GM12878 (cell line): ENCODE results near the gene UBLCP1. TPM values are rescaled to one million over a fixed set of nuclear protein-coding genes. Genes with fewer than 3 reads are reported as not detected.

ENCODE experiments used
- ATAC-seq: fragments of 200-7000 bp; cut with Tn5 transposase; 3 replicates; pipeline ENCODE4 v1.9.1; 2020; ENCODE audit warnings: mild to moderate bottlenecking, moderate library complexity
- BruUV-seq: library from RNA; stranded (reverse); fragments of 400-500 nt; replicated peaks from 2 replicates; lab custom pipeline; 2021; lab: Mats Ljungman, UMichigan
- CTCF ChIA-PET: fragments of 300-600 bp; sonication (Branson Sonifier 250); formaldehyde crosslinking; extraction: SDS; loops from one replicate; lab custom pipeline; 2021; ENCODE audit warnings: inconsistent platforms; lab: Yijun Ruan, JAX
- POLR2A ChIA-PET: fragments of 350-600 bp; formaldehyde crosslinking; extraction: SDS; loops from one replicate; lab custom pipeline; 2021; ENCODE audit warnings: inconsistent platforms; lab: Charles Lee
- RAD21 ChIA-PET: fragments of 300-600 bp; sonication (Branson Sonifier 250); formaldehyde crosslinking; loops from one replicate; lab custom pipeline; 2023; ENCODE audit warnings: antibody characterized with exemption; ENCODE audit not compliant: unreplicated experiment; lab: Charles Lee
- SMC1A ChIA-PET: fragments of 300-600 bp; sonication (Branson Sonifier 250); formaldehyde crosslinking; loops from one replicate; lab custom pipeline; 2023; ENCODE audit not compliant: unreplicated experiment, uncharacterized antibody; lab: Charles Lee
- DNase-seq: peaks from one replicate; pipeline ENCODE4 v3.0.0-alpha.2; 2011; ENCODE audit warnings: low read depth, low spot score
- FAIRE-seq: peaks from 3 replicates; lab custom pipeline; 2011; peaks lifted over from hg19 to GRCh38; lab: Jason Lieb, UNC
- H2AFZ ChIP-seq: 2 replicates; pipeline ENCODE4 v1.6.0; 2011; ENCODE audit warnings: low read depth, low read length, control low read depth; ENCODE audit not compliant: control insufficient read depth
- H3K27ac ChIP-seq: 2 replicates; pipeline ENCODE4 v1.5.1; 2011; ENCODE audit warnings: control low read depth; ENCODE audit not compliant: control insufficient read depth, insufficient read depth
- H3K27me3 ChIP-seq, 2 experiments: replicated peaks in 1 of 2; 2 replicates each; pipeline versions ENCODE4 v1.6.0 to v1.6.1; 2011; ENCODE audit warnings: low read length in 1 of 2; ENCODE audit not compliant: control insufficient read depth in 2 of 2, insufficient read depth in 2 of 2
- H3K36me3 ChIP-seq, 2 experiments: 2 replicates each; pipeline ENCODE4 v1.5.1; 2011; ENCODE audit warnings: low read length in 1 of 2; ENCODE audit not compliant: control insufficient read depth in 2 of 2, insufficient read depth in 2 of 2
- H3K4me1 ChIP-seq: 2 replicates; pipeline ENCODE4 v1.6.1; 2011; ENCODE audit warnings: mild to moderate bottlenecking, low read length, moderate library complexity, mixed read lengths; ENCODE audit not compliant: control insufficient read depth, insufficient read depth
- H3K4me2 ChIP-seq: 2 replicates; pipeline ENCODE4 v1.6.0; 2011; ENCODE audit warnings: control low read depth; ENCODE audit not compliant: control insufficient read depth, insufficient read depth
- H3K4me3 ChIP-seq: fragments of 200-600 bp; sonication (generic); 2 replicates; pipeline ENCODE4 v1.5.1; 2016
- H3K79me2 ChIP-seq: 2 replicates; pipeline ENCODE4 v1.6.0; 2011; ENCODE audit warnings: low read length; ENCODE audit not compliant: control insufficient read depth, insufficient read depth
- H3K9ac ChIP-seq: 2 replicates; pipeline ENCODE4 v1.8.0; 2011; ENCODE audit warnings: low read length, control low read depth, mixed read lengths; ENCODE audit not compliant: control insufficient read depth, insufficient read depth
- H3K9me3 ChIP-seq: replicated peaks from 3 replicates; pipeline ENCODE4 v1.5.1; 2011; ENCODE audit warnings: mild to moderate bottlenecking, low read length; ENCODE audit not compliant: control insufficient read depth, insufficient read depth
- H4K20me1 ChIP-seq: 2 replicates; pipeline ENCODE4 v1.6.0; 2011; ENCODE audit not compliant: control insufficient read depth, insufficient read depth
- ATF7 ChIP-seq: fragments of 450-650 bp; IDR thresholded peaks from 2 replicates; pipeline ENCODE4 v1.6.1; 2016; ENCODE audit warnings: low read depth, mild to moderate bottlenecking
- BACH1 ChIP-seq: fragments of 450-650 bp; IDR thresholded peaks from 2 replicates; pipeline ENCODE4 v1.6.1; 2017; ENCODE audit warnings: mild to moderate bottlenecking, borderline replicate concordance
- BCL3 ChIP-seq: IDR thresholded peaks from 2 replicates; pipeline ENCODE4 v1.6.1; 2011; ENCODE audit warnings: borderline replicate concordance, low read depth, mild to moderate bottlenecking, moderate library complexity, low read length; ENCODE audit not compliant: insufficient read depth, poor library complexity, severe bottlenecking
- ESRRA ChIP-seq: IDR thresholded peaks from 2 replicates; pipeline ENCODE4 v1.6.1; 2012; ENCODE audit warnings: mild to moderate bottlenecking, low read length, improper control_type of control experiment
- FOS ChIP-seq: IDR thresholded peaks from 3 replicates; pipeline ENCODE4 v1.6.1; 2011; ENCODE audit warnings: borderline replicate concordance; ENCODE audit not compliant: insufficient read length; ENCODE audit errors: extremely low read depth
- GATAD2B ChIP-seq: fragments of 450-650 bp; conservative IDR thresholded peaks from 2 replicates; pipeline ENCODE4 v1.6.1; 2017; ENCODE audit warnings: low read depth, mild to moderate bottlenecking, moderate library complexity
- HDAC6 ChIP-seq: fragments of 200-600 bp; sonication (generic); IDR thresholded peaks from one replicate; pipeline ENCODE4 v1.8.0; 2017; ENCODE audit warnings: antibody characterized with exemption; ENCODE audit not compliant: unreplicated experiment
- HDGF ChIP-seq: fragments of 450-650 bp; IDR thresholded peaks from 2 replicates; pipeline ENCODE4 v1.6.1; 2016; ENCODE audit warnings: antibody characterized with exemption
- KDM1A ChIP-seq: fragments of 200-600 bp; sonication (generic); IDR thresholded peaks from 2 replicates; pipeline ENCODE4 v1.6.1; 2016; ENCODE audit warnings: borderline replicate concordance
- LARP7 ChIP-seq: fragments of 450-650 bp; IDR thresholded peaks from 2 replicates; pipeline ENCODE4 v1.6.1; 2017; ENCODE audit warnings: mild to moderate bottlenecking
- MTA3 ChIP-seq: IDR thresholded peaks from 2 replicates; pipeline ENCODE4 v1.6.1; 2012; ENCODE audit warnings: low read length, inconsistent platforms, borderline replicate concordance
- PAX8 ChIP-seq: fragments of 450-650 bp; IDR thresholded peaks from 2 replicates; pipeline ENCODE4 v1.6.1; 2017; ENCODE audit warnings: mild to moderate bottlenecking, moderate library complexity
- POLR2AphosphoS5 ChIP-seq: IDR thresholded peaks from 2 replicates; pipeline ENCODE4 v1.6.1; 2011; ENCODE audit warnings: mild to moderate bottlenecking, low read length, inconsistent platforms
- POU2F2 ChIP-seq: IDR thresholded peaks from 3 replicates; pipeline ENCODE4 v1.6.1; 2011; ENCODE audit warnings: low read depth, mild to moderate bottlenecking, low read length, borderline replicate concordance
- RAD21 ChIP-seq: IDR thresholded peaks from 2 replicates; pipeline ENCODE4 v1.6.1; 2011; ENCODE audit warnings: mild to moderate bottlenecking, low read depth, low read length, moderate library complexity; ENCODE audit not compliant: insufficient read depth
- RELB ChIP-seq: fragments of 450-650 bp; IDR thresholded peaks from 2 replicates; pipeline ENCODE4 v1.6.1; 2017; ENCODE audit warnings: low read depth, mild to moderate bottlenecking, moderate library complexity
- SPI1 ChIP-seq: IDR thresholded peaks from 2 replicates; pipeline ENCODE4 v1.6.1; 2011; ENCODE audit warnings: low read depth, mild to moderate bottlenecking, low read length, moderate library complexity, borderline replicate concordance; ENCODE audit not compliant: insufficient read depth
- YY1 ChIP-seq: IDR thresholded peaks from 2 replicates; pipeline ENCODE4 v1.6.1; 2011; ENCODE audit warnings: low read depth, mild to moderate bottlenecking, low read length
- WGBS: methylation state at CpG from one replicate; pipeline ENCODE4 v1.1.6; 2016; ENCODE audit warnings: low lambda C conversion rate; ENCODE audit not compliant: insufficient replicate concordance, insufficient coverage; ENCODE audit errors: missing lambda C conversion rate; 5-methylcytosine and 5-hydroxymethylcytosine counted together
- in situ Hi-C: fragments of 300-500 bp; cut with MboI; formaldehyde crosslinking; loops from 9 replicates; pipeline ENCODE4 v1.14.3; 2018; ENCODE audit warnings: mixed read lengths
- intact Hi-C: fragments of 100-400 bp; cut with micrococcal nuclease; formaldehyde crosslinking; loops from one replicate; pipeline ENCODE4 v1.14.2; 2022; ENCODE audit not compliant: unreplicated experiment
- polyA plus RNA-seq, 11 experiments: library from polyadenylated mRNA; depleted of rRNA in 4 of 11; unstranded in 6 of 11; stranded (reverse) in 5 of 11; fragments of >200 nt; fragmentation: Nextera tagmentation in 4 of 11; fragmentation: Illumina TruSeq in 1 of 11; extraction: Ambion mirVana in 4 of 11; extraction: Trizol in 1 of 11; gene quantifications; 1 replicate in 1 of 11; 2 replicates in 10 of 11; pipeline versions ENCODE4 v1.2.1 to v1.2.3, GENCODE V29; 2011 to 2016; ENCODE audit warnings: inconsistent platforms in 2 of 11, missing spikeins in 2 of 11, low read depth in 1 of 11
- total RNA-seq, 4 experiments: library from RNA; depleted of rRNA in 3 of 4; stranded (reverse); fragments of >200 nt in 3 of 4; fragmentation: Illumina TruSeq in 1 of 4; extraction: Trizol in 1 of 4; gene quantifications; 2 replicates each; pipeline versions ENCODE4 v1.2.1 to v1.2.3, GENCODE V29; 2013 to 2021
- TF ChIP-seq, protein P1 (sequence below): IDR thresholded peaks from 2 replicates; pipeline ENCODE4 v1.6.1; 2012; ENCODE audit warnings: low read depth, low read length, improper control_type of control experiment

The UBLCP1 gene
- total and polyA plus RNA-seq, 10 of the 15 experiments (the other 5 are each of a cell fraction or from before 2014, with no cell fraction given) = 18.8 to 44.2 (median 32.1) TPM

DNA sequence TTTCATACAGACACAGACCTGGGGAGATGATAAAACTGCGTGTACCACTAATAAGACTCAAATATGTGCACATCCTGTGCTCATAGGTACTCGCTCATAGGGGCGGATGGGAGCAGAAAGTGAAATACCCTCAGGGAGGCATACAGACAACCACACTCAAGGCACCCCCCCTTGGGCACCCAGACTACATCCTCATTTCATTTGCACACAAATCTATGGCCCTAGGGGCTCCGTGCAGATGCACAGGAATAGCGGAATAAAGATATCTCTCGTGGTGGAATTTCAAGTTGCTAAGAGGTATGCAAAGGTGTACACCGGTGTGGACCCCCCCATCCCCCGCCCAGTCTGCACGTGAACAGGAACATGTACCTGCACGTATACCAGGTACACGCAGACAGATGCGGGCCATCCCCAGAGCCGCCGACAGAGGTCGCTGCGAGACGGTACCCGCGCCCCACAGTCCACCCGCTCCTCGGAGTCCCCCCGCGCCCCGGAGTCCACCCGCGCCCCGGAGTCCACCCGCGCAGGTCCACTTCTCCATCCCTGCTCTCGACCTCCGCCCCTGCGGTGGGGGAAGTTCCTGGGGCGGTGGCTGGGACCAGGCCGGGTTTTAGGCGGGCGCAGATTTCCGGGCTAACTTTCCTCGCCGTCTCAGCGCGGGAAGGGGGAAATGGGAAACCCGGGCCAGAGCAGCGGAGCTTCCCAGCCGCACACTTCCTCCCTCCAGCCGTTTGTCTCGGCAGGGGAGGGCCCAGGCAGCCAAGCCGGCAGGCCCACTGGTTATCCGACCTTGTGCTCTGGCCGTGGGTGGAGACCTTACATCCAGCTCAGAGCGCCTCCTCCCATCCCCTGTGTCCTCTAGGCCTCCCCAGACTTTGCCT is 68.2 kb downstream of the UBLCP1 start:
- ChIA-PET POLR2A (interaction anchor here (1.5 kb wide), 1 partner anchor 81 kb away, joined by 7 read pairs; no protein-coding TSS in a partner anchor), RAD21 (interaction anchor here (0.6 to 3.3 kb wide), 21 partner anchors 10 to 656 kb away, joined by 3 to 38 read pairs (median 5); no protein-coding TSS in a partner anchor), SMC1A (interaction anchor here (0.6 to 4.5 kb wide), 22 partner anchors 7 to 775 kb away, joined by 3 to 74 read pairs (median 5); no protein-coding TSS in a partner anchor), CTCF (interaction anchor here (0.6 to 3.4 kb wide), 28 partner anchors 8 to 1157 kb away, joined by 3 to 60 read pairs (median 5); no protein-coding TSS in a partner anchor)
- Histone ChIP-seq H3K36me3 (no peaks in the 10 kb centered on the region), H3K9ac (no peak overlapping the region), H3K9me3 (no peaks in the 10 kb centered on the region), H3K4me2 (peak overlapping the region; percentile 82), H3K79me2 (no peaks in the 10 kb centered on the region), H3K4me3 (peak overlapping the region; percentile 54), H4K20me1 (no peaks in the 10 kb centered on the region), H2AFZ (peak overlapping the region; percentile 77), H3K27ac (no peak overlapping the region), H3K27me3 (0 out of 4 replicates have a peak, but pooled peaks cover 0 to 3% of the 10 kb centered on the region in 2 experiments), H3K4me1 (peaks cover 10% of the 10 kb centered on the region)
- WGBS = 2% methylated on average over 48 of the region's 50 CpGs
- no TSS peak for BruUV-seq
- intact Hi-C loops (loop anchor here (1.0 to 10.0 kb wide), 7 partner anchors 96 to 656 kb away; partner anchors contain the start of gene ADRA1B), in situ Hi-C loops (no loop called here)
- FAIRE-seq = peak; percentile 77
- peak; percentile 83 for ATAC-seq
- no peak for DNase-seq
- TF ChIP-seq MTA3 = no peak
- no peak for TF ChIP-seq ATF7
- peak; percentile 48 for TF ChIP-seq RELB
- peak; percentile 68; the same call in 1 of the 2 replicates for TF ChIP-seq BACH1
- TF ChIP-seq KDM1A = no peak
- no peak for TF ChIP-seq FOS
- TF ChIP-seq RAD21 = peak; percentile 56
- peak; percentile 35; the same call in 1 of the 2 replicates for TF ChIP-seq SPI1
- peak; percentile 86; the same call in 1 of the 2 replicates for TF ChIP-seq GATAD2B
- TF ChIP-seq LARP7 = 0 out of 2 replicates have a peak, but pooled peaks have one; percentile 21
- TF ChIP-seq ESRRA = no peak
- TF ChIP-seq HDAC6 = no peak
- 0 out of 2 replicates have a peak, but pooled peaks have one; percentile 27 for TF ChIP-seq YY1
- peak; percentile 89 for TF ChIP-seq PAX8
- TF ChIP-seq, protein P1, sequence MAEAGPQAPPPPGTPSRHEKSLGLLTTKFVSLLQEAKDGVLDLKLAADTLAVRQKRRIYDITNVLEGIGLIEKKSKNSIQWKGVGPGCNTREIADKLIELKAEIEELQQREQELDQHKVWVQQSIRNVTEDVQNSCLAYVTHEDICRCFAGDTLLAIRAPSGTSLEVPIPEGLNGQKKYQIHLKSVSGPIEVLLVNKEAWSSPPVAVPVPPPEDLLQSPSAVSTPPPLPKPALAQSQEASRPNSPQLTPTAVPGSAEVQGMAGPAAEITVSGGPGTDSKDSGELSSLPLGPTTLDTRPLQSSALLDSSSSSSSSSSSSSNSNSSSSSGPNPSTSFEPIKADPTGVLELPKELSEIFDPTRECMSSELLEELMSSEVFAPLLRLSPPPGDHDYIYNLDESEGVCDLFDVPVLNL = no peak
- no peak for TF ChIP-seq POLR2AphosphoS5
- no peak for TF ChIP-seq BCL3
- no peak for TF ChIP-seq POU2F2
- TF ChIP-seq HDGF = no peak
